ENCODE measurements around the gene IFI27L1.
"Not testable (repeated sequence)": the region's sequence is repeated elsewhere in the genome, so short reads cannot be mapped to it uniquely, and the experiment has no call there.

DNA sequence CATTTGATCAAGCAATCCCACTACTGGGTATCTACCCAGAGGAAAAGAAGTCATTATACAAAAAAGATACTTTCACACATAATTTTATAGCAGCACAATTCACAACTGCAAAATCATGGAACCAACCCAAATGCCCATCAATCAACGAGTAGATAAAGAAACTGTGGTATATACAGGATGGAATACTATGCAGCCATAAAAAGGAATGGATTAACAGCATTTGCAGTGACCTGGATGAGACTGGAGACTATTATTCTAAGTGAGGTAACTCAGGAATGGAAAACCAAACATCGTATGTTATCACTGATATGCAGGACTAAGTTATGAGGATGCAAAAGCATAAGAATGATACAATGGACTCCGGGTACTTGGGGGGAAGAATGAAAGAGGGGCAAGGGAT, 9.0 kb upstream of the IFI27L1 start:
- TF ChIP-seq POLR2A, SPI1, TAF1, POLR2AphosphoS5, POU2F2 (IDR thresholded peaks at IDR 0.05; ENCODE audit: low read depth, low read length): not testable (repeated sequence)

All from GM12891 (cell line).